K562 (cell line): ENCODE measurements around the gene ABCC6. TPM values are rescaled to one million over a fixed set of nuclear protein-coding genes. Genes with fewer than 3 reads are reported as not detected.
"Not testable (repeated sequence)": the region's sequence is repeated elsewhere in the genome, so short reads cannot be mapped to it uniquely, and the experiment has no call there.

ENCODE experiments used
- ATAC-seq: fragments of 200-7000 bp; cut with Tn5 transposase; 3 replicates; pipeline ENCODE4 v1.9.1; 2020; ENCODE audit warnings: moderate library complexity
- BruUV-seq: library from RNA; stranded (reverse); fragments of 400-500 nt; replicated peaks from 2 replicates; lab custom pipeline; 2021; lab: Mats Ljungman, UMichigan
- CTCF ChIA-PET: fragments of 300-600 bp; formaldehyde crosslinking; extraction: SDS; loops from one replicate; lab custom pipeline; 2021; ENCODE audit warnings: low intra/inter-chr PET ratio; lab: Yijun Ruan, JAX
- POLR2A ChIA-PET: fragments of 300-600, 350-650 bp; sonication (Branson Sonifier 250); formaldehyde crosslinking; extraction: SDS; loops from one replicate; lab custom pipeline; 2021; ENCODE audit warnings: antibody characterized with exemption, inconsistent platforms; lab: Yijun Ruan, JAX
- DNase-seq, 4 experiments: peaks; one replicate each; pipeline versions ENCODE4 v3.0.0 to v3.0.0-alpha.2; 2011 to 2018; ENCODE audit warnings: low spot score in 3 of 4, mixed read lengths in 3 of 4; ENCODE audit errors: extremely low read depth in 1 of 4
- FAIRE-seq: peaks from 2 replicates; lab custom pipeline; 2011; peaks lifted over from hg19 to GRCh38; lab: Jason Lieb, UNC
- H2AFZ ChIP-seq: 2 replicates; pipeline ENCODE4 v1.6.0; 2011; ENCODE audit warnings: low read depth, low read length, control low read depth, inconsistent platforms
- H3K27ac ChIP-seq: fragments of 200-600 bp; 3 replicates; pipeline ENCODE4 v1.8.0; 2011; ENCODE audit warnings: low read depth, mild to moderate bottlenecking, control low read depth, inconsistent platforms, low read length, moderate library complexity, mixed read lengths; ENCODE audit errors: extremely low read depth
- H3K27me3 ChIP-seq, 2 experiments: fragments of 300-600 bp in 1 of 2; 2 replicates in 1 of 2; 3 replicates in 1 of 2; pipeline versions ENCODE4 v1.6.0 to v1.8.0; 2011; ENCODE audit warnings: inconsistent platforms in 2 of 2, low read length in 2 of 2, mild to moderate bottlenecking in 1 of 2, mixed read lengths in 1 of 2, moderate library complexity in 1 of 2; ENCODE audit not compliant: control insufficient read depth in 2 of 2, insufficient read depth in 2 of 2
- H3K36me3 ChIP-seq: fragments of 300-600 bp; 3 replicates; pipeline ENCODE4 v1.8.0; 2011; ENCODE audit warnings: mild to moderate bottlenecking, low read length, inconsistent platforms; ENCODE audit not compliant: control insufficient read depth, insufficient read depth
- H3K4me1 ChIP-seq, 2 experiments: fragments of 200-600 bp in 1 of 2; replicated peaks in 1 of 2; 2 replicates in 1 of 2; 3 replicates in 1 of 2; pipeline versions ENCODE4 v1.5.1 to v1.8.0; 2011; ENCODE audit warnings: inconsistent platforms in 2 of 2, low read length in 2 of 2, mild to moderate bottlenecking in 1 of 2, mixed read lengths in 1 of 2, moderate library complexity in 1 of 2; ENCODE audit not compliant: control insufficient read depth in 2 of 2, insufficient read depth in 2 of 2
- H3K4me2 ChIP-seq: 2 replicates; pipeline ENCODE4 v1.6.1; 2011; ENCODE audit warnings: low read length, control low read depth, inconsistent platforms, mixed read lengths; ENCODE audit not compliant: insufficient read depth
- H3K4me3 ChIP-seq: fragments of 200-600 bp; sonication (generic), shearing (Covaris generic); 2 replicates; pipeline ENCODE4 v1.5.1; 2016; ENCODE audit warnings: control low read depth, inconsistent platforms
- H3K79me2 ChIP-seq: fragments of 200-600 bp; 3 replicates; pipeline ENCODE4 v1.8.0; 2011; ENCODE audit warnings: low read length, inconsistent platforms; ENCODE audit not compliant: control insufficient read depth, insufficient read depth
- H3K9ac ChIP-seq, 2 experiments: 2 replicates each; pipeline versions ENCODE4 v1.6.0 to v1.6.1; 2011; ENCODE audit warnings: low read depth in 2 of 2, low read length in 2 of 2, control low read depth in 1 of 2, inconsistent platforms in 1 of 2, mild to moderate bottlenecking in 1 of 2, mixed read lengths in 1 of 2; ENCODE audit not compliant: insufficient read depth in 1 of 2
- H3K9me1 ChIP-seq: one replicate; pipeline ENCODE4 v1.6.0; 2011; ENCODE audit warnings: inconsistent platforms, mild to moderate bottlenecking, low read length, moderate library complexity; ENCODE audit not compliant: control insufficient read depth, insufficient read depth
- H3K9me3 ChIP-seq: replicated peaks from 2 replicates; pipeline ENCODE4 v1.5.1; 2011; ENCODE audit warnings: low read depth, low read length, inconsistent platforms; ENCODE audit not compliant: control insufficient read depth, insufficient read depth
- H4K20me1 ChIP-seq: replicated peaks from 2 replicates; pipeline ENCODE4 v1.6.1; 2011; ENCODE audit warnings: low read length, inconsistent platforms, mixed read lengths; ENCODE audit not compliant: control insufficient read depth, insufficient read depth
- ARID1B ChIP-seq: fragments of 450-650 bp; IDR thresholded peaks from 2 replicates; pipeline ENCODE4 v1.6.1; 2016; ENCODE audit warnings: antibody characterized with exemption, mild to moderate bottlenecking, inconsistent platforms
- GABPA ChIP-seq: fragments of 200-800 bp; sonication (Bioruptor generic); conservative IDR thresholded peaks from 2 replicates; pipeline ENCODE4 v1.6.1; 2016; ENCODE audit warnings: low read depth, missing genetic modification characterization, missing compliant biosample characterization
- RBM25 ChIP-seq: fragments of 200-400 bp; formaldehyde crosslinking; IDR thresholded peaks from 2 replicates; pipeline ENCODE4 v1.6.1; 2018; ENCODE audit warnings: low read length, low read depth, moderate library complexity; ENCODE audit not compliant: severe bottlenecking
- WGBS: fragments of 100-300 bp; shearing (Covaris generic); methylation state at CpG from one replicate; pipeline ENCODE4 v1.1.6; 2016; ENCODE audit warnings: low coverage, mixed read lengths; ENCODE audit not compliant: insufficient coverage; ENCODE audit errors: missing lambda C conversion rate; 5-methylcytosine and 5-hydroxymethylcytosine counted together
- in situ Hi-C: fragments of 300-500 bp; cut with MboI; formaldehyde crosslinking; loops from 4 replicates; pipeline ENCODE4 v1.15.0; 2018; ENCODE audit warnings: inconsistent platforms, mixed read lengths
- intact Hi-C: fragments of 100-400 bp; cut with micrococcal nuclease; formaldehyde crosslinking; loops from 2 replicates; pipeline ENCODE4 v1.14.2; 2022
- polyA plus RNA-seq, 8 experiments: library from polyadenylated mRNA; depleted of rRNA in 4 of 8; stranded (reverse) in 5 of 8; unstranded in 3 of 8; fragments of >200 nt; fragmentation: Nextera tagmentation in 2 of 8; fragmentation: Illumina TruSeq in 1 of 8; extraction: Ambion mirVana in 2 of 8; extraction: Trizol in 1 of 8; gene quantifications; 2 replicates each; pipeline versions ENCODE4 v1.2.1 to v1.2.3, GENCODE V29; 2011 to 2014; ENCODE audit warnings: inconsistent platforms in 1 of 8, missing spikeins in 1 of 8
- total RNA-seq, 7 experiments: library from RNA; depleted of rRNA in 6 of 7; stranded (reverse); fragments of >200 nt in 6 of 7; fragmentation: Illumina TruSeq in 2 of 7; extraction: Trizol in 2 of 7; gene quantifications; 2 replicates each; pipeline versions ENCODE4 v1.2.1 to v1.2.3, GENCODE V29; 2011 to 2021; ENCODE audit warnings: low replicate concordance in 1 of 7
- TF ChIP-seq, protein P1 (sequence below): sonication (generic); formaldehyde crosslinking; IDR thresholded peaks from 2 replicates; pipeline ENCODE4 v1.9.0; 2022; ENCODE audit warnings: mild to moderate bottlenecking, missing genetic modification reagents

Gene ABCC6
- total and polyA plus RNA-seq, 9 of the 15 experiments (the other 6 are each of a cell fraction or from before 2014, with no cell fraction given) = 0.03 to 0.46 (median 0.07) TPM; not detected in 4

DNA sequence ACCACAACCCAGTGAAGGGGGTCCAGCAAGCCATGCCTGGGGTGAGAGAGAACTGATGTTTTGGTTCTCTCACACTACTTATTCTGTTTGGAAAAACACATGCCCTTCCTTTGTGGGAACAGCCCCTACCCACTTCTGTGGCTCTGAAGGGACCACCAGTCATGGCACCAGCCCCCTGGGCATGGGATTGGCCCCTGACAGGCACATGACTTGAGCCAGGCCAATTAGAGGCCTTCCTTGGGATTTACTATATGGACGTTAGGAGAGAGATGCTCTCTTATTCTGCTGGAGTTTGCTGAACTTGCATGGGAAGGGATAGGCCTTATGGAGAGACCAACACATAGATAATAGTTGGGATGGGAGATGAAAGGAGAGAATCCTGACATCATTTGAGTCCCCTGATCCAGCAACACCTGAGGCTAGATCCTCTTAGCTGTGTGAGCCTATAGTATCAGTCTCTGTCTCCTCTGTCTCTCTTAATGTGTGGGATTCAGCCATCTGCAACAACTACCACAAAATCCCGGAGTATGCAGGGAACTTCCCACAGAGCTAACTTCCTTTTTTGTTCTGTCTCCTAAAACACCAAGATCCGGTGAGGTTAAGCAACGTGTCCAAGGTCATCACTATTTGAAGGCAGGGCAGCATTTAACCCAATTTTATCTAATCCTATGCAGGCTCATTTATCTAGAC is 16.1 kb downstream of the ABCC6 start (continued):
- TF ChIP-seq, protein P1, sequence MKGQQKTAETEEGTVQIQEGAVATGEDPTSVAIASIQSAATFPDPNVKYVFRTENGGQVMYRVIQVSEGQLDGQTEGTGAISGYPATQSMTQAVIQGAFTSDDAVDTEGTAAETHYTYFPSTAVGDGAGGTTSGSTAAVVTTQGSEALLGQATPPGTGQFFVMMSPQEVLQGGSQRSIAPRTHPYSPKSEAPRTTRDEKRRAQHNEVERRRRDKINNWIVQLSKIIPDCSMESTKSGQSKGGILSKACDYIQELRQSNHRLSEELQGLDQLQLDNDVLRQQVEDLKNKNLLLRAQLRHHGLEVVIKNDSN (CRISPR knock-in tag) = peak; percentile 78
- TF ChIP-seq ARID1B = peak; percentile 36; the same call in 1 of the 2 replicates
- TF ChIP-seq GABPA (tag) = 0 out of 2 replicates have a peak, but pooled peaks have one; percentile 13
- TF ChIP-seq, all 486 proteins: peak for 12; not testable (repeated sequence) for 474

DNA sequence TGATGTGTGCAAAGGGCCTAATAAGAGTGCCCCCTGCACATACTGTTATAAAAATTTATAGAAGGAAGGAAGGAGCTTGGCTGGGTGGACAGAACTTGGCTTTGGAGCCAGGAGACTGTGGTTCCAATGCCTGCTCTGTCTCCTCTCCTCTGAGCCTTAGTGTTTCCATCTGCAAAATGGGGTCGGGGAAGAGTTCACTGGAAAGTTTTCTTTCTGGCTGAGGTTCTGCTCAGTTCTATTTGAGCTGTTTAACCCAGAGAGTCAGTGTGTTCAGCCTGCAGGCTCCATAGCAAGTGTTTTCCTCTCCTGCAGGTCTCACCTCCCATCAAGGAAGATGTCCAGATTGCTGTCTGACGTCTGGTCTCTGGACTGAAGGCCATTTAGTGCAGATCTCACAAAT is 17.4 kb downstream of the ABCC6 start:
- BruUV-seq = not testable (repeated sequence)

DNA sequence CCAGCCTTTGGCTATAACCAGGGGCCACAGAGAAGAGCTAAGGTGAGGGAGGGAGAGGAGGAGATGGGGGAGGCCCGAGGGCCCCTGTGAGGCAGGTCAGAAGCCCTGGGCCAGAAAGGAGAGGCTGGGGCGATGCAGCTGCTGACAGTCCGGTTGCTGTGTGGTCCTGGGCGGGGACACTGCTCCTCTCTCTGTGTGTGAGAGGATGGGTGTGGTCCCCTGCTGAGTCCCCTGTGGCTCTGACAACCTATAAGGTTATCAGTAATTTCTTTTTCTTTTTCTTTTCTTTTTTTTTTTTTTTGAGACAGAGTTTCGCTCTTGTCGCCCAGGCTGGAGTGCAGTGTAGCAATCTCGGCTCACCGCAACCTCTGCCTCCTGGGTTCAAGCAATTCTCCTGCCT is 18.7 kb downstream of the ABCC6 start:
- H3K79me2 ChIP-seq, H3K9me3 ChIP-seq, H3K36me3 ChIP-seq, H3K4me3 ChIP-seq, in situ Hi-C loops, H3K27me3 ChIP-seq, H3K4me1 ChIP-seq, BruUV-seq, H3K9me1 ChIP-seq, H4K20me1 ChIP-seq, intact Hi-C loops, H3K9ac ChIP-seq, POLR2A ChIA-PET, H3K27ac ChIP-seq, H3K4me2 ChIP-seq, CTCF ChIA-PET, H2AFZ ChIP-seq, FAIRE-seq: not testable (repeated sequence)
- peak in 1 of 4 experiments; percentile 25 for DNase-seq
- WGBS = 5% methylated on average over 4 of the region's 8 CpGs
- ATAC-seq = peak; percentile 65

More for the DNA sequence above, 17.4 kb downstream of the ABCC6 start:
- H4K20me1 ChIP-seq, CTCF ChIA-PET, POLR2A ChIA-PET, H3K4me3 ChIP-seq, H3K4me2 ChIP-seq, H3K9ac ChIP-seq: not testable (repeated sequence)
- 0% methylated on average over 2 of the region's 2 CpGs for WGBS
- peak; percentile 27 for TF ChIP-seq RBM25
- TF ChIP-seq, all 486 proteins: peak for 1; not testable (repeated sequence) for 485
- ATAC-seq, H3K4me1 ChIP-seq, H3K9me1 ChIP-seq, intact Hi-C loops, H3K27ac ChIP-seq, H3K79me2 ChIP-seq, FAIRE-seq, H3K36me3 ChIP-seq, H2AFZ ChIP-seq, H3K9me3 ChIP-seq, DNase-seq, in situ Hi-C loops, H3K27me3 ChIP-seq: not testable (repeated sequence)

DNA sequence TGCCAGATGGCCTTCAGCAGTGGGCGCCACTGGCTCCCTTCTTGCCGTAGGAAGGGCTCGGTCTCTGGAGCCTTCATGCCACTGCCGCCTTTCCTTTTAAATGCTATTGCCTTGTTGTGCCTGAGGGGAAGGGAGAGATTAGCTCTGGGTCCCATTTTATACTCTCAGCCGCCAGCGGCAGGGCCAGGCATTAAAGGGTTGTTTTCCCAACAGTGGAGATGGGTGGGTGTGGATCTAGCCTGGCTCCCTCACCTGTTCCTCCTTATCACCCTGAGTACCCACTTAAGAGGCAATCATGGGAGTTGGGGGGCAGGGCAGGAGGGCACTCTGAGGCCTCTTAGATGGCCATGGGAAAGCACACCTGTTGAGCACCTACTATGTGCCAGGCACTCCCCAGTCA is 19.8 kb downstream of the ABCC6 start:
- H3K27ac ChIP-seq, DNase-seq, H3K36me3 ChIP-seq, H2AFZ ChIP-seq, H3K9me3 ChIP-seq, BruUV-seq, H3K9me1 ChIP-seq, H3K79me2 ChIP-seq, H4K20me1 ChIP-seq, intact Hi-C loops, H3K4me3 ChIP-seq, FAIRE-seq, in situ Hi-C loops, ATAC-seq, H3K9ac ChIP-seq, POLR2A ChIA-PET, H3K27me3 ChIP-seq, H3K4me1 ChIP-seq, CTCF ChIA-PET, H3K4me2 ChIP-seq: not testable (repeated sequence)
- WGBS = 50% methylated on average over 4 of the region's 6 CpGs
